Measurements from ENCODE around the gene CIB1.
A peak's percentile ranks its signal among the peaks of the same experiment; 100 is the strongest.

Gene CIB1

DNA sequence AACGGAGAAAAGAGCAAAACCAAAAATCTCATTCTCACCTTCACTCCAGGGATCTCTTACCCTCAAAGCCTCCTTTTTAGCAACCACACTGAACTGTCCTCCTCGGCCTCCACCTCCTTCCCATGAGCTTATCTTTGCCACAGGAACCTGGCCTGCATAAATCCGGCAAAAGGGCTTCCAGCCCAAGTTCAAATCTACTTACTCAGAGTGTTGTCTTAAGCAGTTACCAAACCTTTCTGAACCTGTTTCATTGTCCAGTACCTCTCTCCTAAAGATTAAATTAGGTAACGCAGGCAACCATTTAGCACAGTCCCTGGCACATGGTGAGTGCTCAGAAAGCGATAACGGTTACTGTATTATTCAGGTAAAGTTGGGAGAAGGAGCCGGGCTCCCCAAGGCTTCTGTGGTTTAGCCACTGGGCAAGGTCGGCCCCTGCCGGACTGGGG is 777 bp downstream of the CIB1 start:
- Histone ChIP-seq H2AK5ac (ENCODE audit: low read depth, low read length) (no peak overlapping the region), H3K4me2 (ENCODE audit: insufficient read depth, low read length, poor library complexity, severe bottlenecking) (peak overlapping the region; percentile 92), H4K8ac (ENCODE audit: low read depth, low read length) (no peak overlapping the region), H2BK15ac (ENCODE audit: low read length) (no peak overlapping the region), H3K9ac (ENCODE audit: low read depth, low read length, poor library complexity) (peak overlapping the region; percentile 83), H2AFZ (ENCODE audit: low read length) (peak overlapping the region; percentile 98), H3K23ac (ENCODE audit: low read depth, low read length, poor library complexity) (no peak overlapping the region), H3K27me3 (ENCODE audit: control insufficient read depth in 3 of 3, insufficient read depth in 3 of 3, low read depth in 1 of 3, low read length in 3 of 3) (no peaks in the 10 kb centered on the region), H3K27ac (replicated peaks; ENCODE audit: low read length) (no peak overlapping the region), H2BK5ac (ENCODE audit: low read length) (no peak overlapping the region), H3K4ac (ENCODE audit: low read length) (no peak overlapping the region), H3K36me3 (replicated peaks in 1 of 2; ENCODE audit: control insufficient read depth in 2 of 2, insufficient read depth in 2 of 2, low read length in 2 of 2) (peaks cover 24 to 43% of the 10 kb centered on the region in 2 donors), H4K91ac (ENCODE audit: low read depth, low read length, poor library complexity) (no peak overlapping the region), H3K79me1 (ENCODE audit: low read depth, low read length) (no peaks in the 10 kb centered on the region), H3K4me1 (ENCODE audit: control insufficient read depth in 2 of 2, insufficient read depth in 1 of 2, low read depth in 1 of 2, low read length in 2 of 2) (peaks cover 2 to 5% of the 10 kb centered on the region in 2 donors), H3K4me3 (ENCODE audit: low read length in 2 of 2) (peak overlapping the region; percentile 78 to 90), H3K14ac (ENCODE audit: low read length) (no peak overlapping the region), H3K9me3 (replicated peaks in 1 of 2; ENCODE audit: control insufficient read depth in 2 of 2, insufficient read depth in 1 of 2, low read depth in 1 of 2, low read length in 2 of 2) (no peaks in the 10 kb centered on the region), H2BK12ac (ENCODE audit: low read length) (no peak overlapping the region), H3K18ac (ENCODE audit: low read length) (no peak overlapping the region), H2BK120ac (ENCODE audit: low read depth, low read length) (no peak overlapping the region)
- no CpG with 5 or more reads among the region's 9 CpGs for WGBS, 2 donors (ENCODE audit: extremely low coverage in 2 of 2, insufficient read length in 2 of 2, insufficient replicate concordance in 1 of 2)
- DNase-seq (ENCODE audit: low spot score), result no peak

DNA sequence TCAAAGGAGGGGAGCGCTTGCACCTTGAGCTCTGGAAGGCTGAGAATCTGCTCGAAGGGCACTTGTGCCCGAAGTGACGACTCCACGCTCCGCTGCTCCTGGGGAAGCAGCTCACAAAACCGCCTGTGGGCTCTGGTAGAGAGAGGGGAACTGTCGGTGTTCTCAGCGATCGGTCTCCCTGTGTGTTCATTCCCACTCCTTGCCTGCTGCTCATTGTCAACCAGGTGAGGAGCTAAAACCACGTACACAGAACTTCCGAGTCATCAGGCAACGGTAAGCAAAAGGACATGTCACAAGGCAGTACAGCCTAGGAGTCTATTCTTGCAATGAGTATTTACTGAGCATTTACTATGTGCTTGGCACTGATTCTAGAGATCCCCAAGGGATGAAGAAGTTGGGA is 1.5 kb downstream of the CIB1 start:
- H2BK12ac ChIP-seq (ENCODE audit: low read length), result no peak overlapping the region
- H3K4me3 ChIP-seq (ENCODE audit: low read length in 2 of 2), result no peak overlapping the region

DNA sequence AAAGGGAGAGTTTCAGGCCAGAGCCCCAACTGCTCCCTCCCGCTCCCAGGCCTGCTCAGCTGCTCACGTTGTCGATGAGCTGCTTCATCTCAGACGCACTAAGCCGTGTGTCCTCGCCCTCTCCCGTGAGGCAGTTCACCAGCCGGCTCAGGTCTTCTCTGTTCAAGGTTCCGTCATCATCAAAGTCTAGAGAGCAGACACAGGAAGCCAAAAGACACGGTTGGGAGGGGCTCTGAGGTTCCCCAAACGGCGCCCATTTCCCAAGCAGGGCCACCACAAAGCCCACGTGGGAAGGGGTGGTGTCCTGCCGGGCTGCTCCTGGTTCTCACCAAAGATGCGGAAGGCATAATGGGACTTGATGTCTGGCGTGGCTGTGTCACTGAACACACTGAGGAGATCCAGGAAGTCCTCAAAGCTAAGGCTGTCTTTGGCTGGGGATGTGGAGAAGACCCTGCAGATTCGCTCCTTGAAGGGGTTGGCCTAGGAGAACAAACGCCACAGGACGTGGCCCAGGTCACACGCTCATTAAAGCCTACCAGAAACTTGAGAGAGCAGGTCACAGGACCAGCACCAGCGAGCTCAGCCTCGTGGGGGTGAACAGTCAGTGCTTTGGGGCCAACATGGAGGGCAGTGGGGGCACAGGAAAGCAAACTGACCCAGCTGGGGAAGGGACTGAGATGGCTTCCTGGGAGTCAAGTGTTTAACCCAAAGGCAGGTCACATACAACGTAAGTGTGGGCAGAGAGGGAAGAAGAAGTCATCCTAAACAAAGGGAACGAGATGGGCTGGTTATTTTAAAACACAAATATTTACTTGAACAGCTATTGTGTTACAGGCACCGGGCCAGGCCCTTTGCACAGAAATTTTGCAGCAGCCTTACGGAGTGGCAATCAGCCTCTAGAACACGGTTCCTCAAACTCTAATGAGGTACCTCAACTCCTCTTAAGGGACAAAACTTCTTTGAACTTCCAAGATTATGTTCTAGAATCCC is 2.4 kb downstream of the CIB1 start:
- no peak overlapping the region for H4K8ac ChIP-seq (ENCODE audit: low read depth, low read length)
- H3K14ac ChIP-seq (ENCODE audit: low read length), result no peak overlapping the region
- H3K4me1 ChIP-seq (ENCODE audit: control insufficient read depth in 2 of 2, insufficient read depth in 1 of 2, low read depth in 1 of 2, low read length in 2 of 2), result peaks cover 2 to 5% of the 10 kb centered on the region in 2 donors
- H3K4me2 ChIP-seq (ENCODE audit: insufficient read depth, low read length, poor library complexity, severe bottlenecking), result no peak overlapping the region
- no peak overlapping the region for H2AFZ ChIP-seq (ENCODE audit: low read length)
- H3K36me3 ChIP-seq (replicated peaks in 1 of 2; ENCODE audit: control insufficient read depth in 2 of 2, insufficient read depth in 2 of 2, low read length in 2 of 2), result peaks cover 32 to 51% of the 10 kb centered on the region in 2 donors
- no peak overlapping the region for H2BK12ac ChIP-seq (ENCODE audit: low read length)
- no CpG with 5 or more reads among the region's 27 CpGs for WGBS, 2 donors (ENCODE audit: extremely low coverage in 2 of 2, insufficient read length in 2 of 2, insufficient replicate concordance in 1 of 2)
- H2BK5ac ChIP-seq (ENCODE audit: low read length), result no peak overlapping the region
- H3K4ac ChIP-seq (ENCODE audit: low read length), result no peak overlapping the region
- H3K18ac ChIP-seq (ENCODE audit: low read length), result no peak overlapping the region
- no peak overlapping the region for H3K27ac ChIP-seq (replicated peaks; ENCODE audit: low read length)
- no peak for DNase-seq (ENCODE audit: low spot score)
- no peaks in the 10 kb centered on the region for H3K27me3 ChIP-seq (ENCODE audit: control insufficient read depth in 3 of 3, insufficient read depth in 3 of 3, low read depth in 1 of 3, low read length in 3 of 3)
- H2AK5ac ChIP-seq (ENCODE audit: low read depth, low read length), result no peak overlapping the region
- no peak overlapping the region for H2BK15ac ChIP-seq (ENCODE audit: low read length)
- H4K91ac ChIP-seq (ENCODE audit: low read depth, low read length, poor library complexity), result no peak overlapping the region
- H3K9ac ChIP-seq (ENCODE audit: low read depth, low read length, poor library complexity), result no peak overlapping the region
- H3K4me3 ChIP-seq (ENCODE audit: low read length in 2 of 2), result peak overlapping the region in 1 of 2 donors; percentile 11
- no peaks in the 10 kb centered on the region for H3K9me3 ChIP-seq (replicated peaks in 1 of 2; ENCODE audit: control insufficient read depth in 2 of 2, insufficient read depth in 1 of 2, low read depth in 1 of 2, low read length in 2 of 2)
- H3K23ac ChIP-seq (ENCODE audit: low read depth, low read length, poor library complexity), result no peak overlapping the region
- H3K79me1 ChIP-seq (ENCODE audit: low read depth, low read length), result peaks cover 2% of the 10 kb centered on the region
- no peak overlapping the region for H2BK120ac ChIP-seq (ENCODE audit: low read depth, low read length)

More for the DNA sequence above, 1.5 kb downstream of the CIB1 start:
- Histone ChIP-seq H3K9me3 (replicated peaks in 1 of 2; ENCODE audit: control insufficient read depth in 2 of 2, insufficient read depth in 1 of 2, low read depth in 1 of 2, low read length in 2 of 2) (no peaks in the 10 kb centered on the region), H2AFZ (ENCODE audit: low read length) (no peak overlapping the region), H3K14ac (ENCODE audit: low read length) (no peak overlapping the region), H3K4ac (ENCODE audit: low read length) (no peak overlapping the region), H3K4me1 (ENCODE audit: control insufficient read depth in 2 of 2, insufficient read depth in 1 of 2, low read depth in 1 of 2, low read length in 2 of 2) (peaks cover 2 to 5% of the 10 kb centered on the region in 2 donors), H2AK5ac (ENCODE audit: low read depth, low read length) (no peak overlapping the region), H2BK15ac (ENCODE audit: low read length) (no peak overlapping the region), H3K36me3 (replicated peaks in 1 of 2; ENCODE audit: control insufficient read depth in 2 of 2, insufficient read depth in 2 of 2, low read length in 2 of 2) (peaks cover 32 to 48% of the 10 kb centered on the region in 2 donors), H2BK120ac (ENCODE audit: low read depth, low read length) (no peak overlapping the region), H4K8ac (ENCODE audit: low read depth, low read length) (no peak overlapping the region), H3K27ac (replicated peaks; ENCODE audit: low read length) (no peak overlapping the region), H3K4me2 (ENCODE audit: insufficient read depth, low read length, poor library complexity, severe bottlenecking) (no peak overlapping the region), H3K27me3 (ENCODE audit: control insufficient read depth in 3 of 3, insufficient read depth in 3 of 3, low read depth in 1 of 3, low read length in 3 of 3) (no peaks in the 10 kb centered on the region), H3K9ac (ENCODE audit: low read depth, low read length, poor library complexity) (no peak overlapping the region), H3K23ac (ENCODE audit: low read depth, low read length, poor library complexity) (no peak overlapping the region), H4K91ac (ENCODE audit: low read depth, low read length, poor library complexity) (no peak overlapping the region), H2BK5ac (ENCODE audit: low read length) (no peak overlapping the region), H3K79me1 (ENCODE audit: low read depth, low read length) (peaks cover 2% of the 10 kb centered on the region), H3K18ac (ENCODE audit: low read length) (no peak overlapping the region)
- DNase-seq (ENCODE audit: low spot score), result no peak
- WGBS, 2 donors (ENCODE audit: extremely low coverage in 2 of 2, insufficient read length in 2 of 2, insufficient replicate concordance in 1 of 2), result no CpG with 5 or more reads among the region's 13 CpGs

DNA sequence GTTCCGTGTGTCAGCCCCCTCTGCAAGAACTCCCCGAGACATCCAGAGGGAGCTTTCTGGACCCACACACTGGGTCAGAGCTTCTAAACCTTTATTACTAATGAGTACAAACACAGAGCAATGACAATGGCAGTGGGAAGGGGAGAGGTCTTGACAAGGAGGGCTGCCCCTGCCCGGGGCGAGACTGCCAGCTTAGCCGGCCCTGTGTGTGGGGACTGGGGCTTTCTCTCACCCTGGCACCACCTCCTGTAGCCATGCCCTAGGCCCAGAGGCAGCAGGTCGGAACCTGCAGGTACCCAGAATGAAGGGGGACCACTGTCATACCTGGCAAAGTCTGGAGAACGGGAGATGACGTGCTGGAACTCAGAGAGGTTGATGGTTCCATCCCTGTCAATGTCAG is 3.1 kb downstream of the CIB1 start:
- H3K4ac ChIP-seq (ENCODE audit: low read length), result no peak overlapping the region
- H3K14ac ChIP-seq (ENCODE audit: low read length), result no peak overlapping the region
- H3K27ac ChIP-seq (replicated peaks; ENCODE audit: low read length), result no peak overlapping the region
- no peaks in the 10 kb centered on the region for H3K9me3 ChIP-seq (replicated peaks in 1 of 2; ENCODE audit: control insufficient read depth in 2 of 2, insufficient read depth in 1 of 2, low read depth in 1 of 2, low read length in 2 of 2)
- no peak overlapping the region for H2AFZ ChIP-seq (ENCODE audit: low read length)
- H2AK5ac ChIP-seq (ENCODE audit: low read depth, low read length), result no peak overlapping the region
- H3K18ac ChIP-seq (ENCODE audit: low read length), result no peak overlapping the region
- no peak overlapping the region for H3K4me2 ChIP-seq (ENCODE audit: insufficient read depth, low read length, poor library complexity, severe bottlenecking)
- H3K4me1 ChIP-seq (ENCODE audit: control insufficient read depth in 2 of 2, insufficient read depth in 1 of 2, low read depth in 1 of 2, low read length in 2 of 2), result peaks cover 2 to 5% of the 10 kb centered on the region in 2 donors
- H3K23ac ChIP-seq (ENCODE audit: low read depth, low read length, poor library complexity), result no peak overlapping the region
- no CpG with 5 or more reads among the region's 8 CpGs for WGBS, 2 donors (ENCODE audit: extremely low coverage in 2 of 2, insufficient read length in 2 of 2, insufficient replicate concordance in 1 of 2)
- DNase-seq (ENCODE audit: low spot score), result no peak
- H2BK120ac ChIP-seq (ENCODE audit: low read depth, low read length), result no peak overlapping the region
- H3K79me1 ChIP-seq (ENCODE audit: low read depth, low read length), result peaks cover 2% of the 10 kb centered on the region
- no peak overlapping the region for H2BK15ac ChIP-seq (ENCODE audit: low read length)
- H4K8ac ChIP-seq (ENCODE audit: low read depth, low read length), result no peak overlapping the region
- H3K36me3 ChIP-seq (replicated peaks in 1 of 2; ENCODE audit: control insufficient read depth in 2 of 2, insufficient read depth in 2 of 2, low read length in 2 of 2), result peaks cover 33 to 54% of the 10 kb centered on the region in 2 donors
- H3K27me3 ChIP-seq (ENCODE audit: control insufficient read depth in 3 of 3, insufficient read depth in 3 of 3, low read depth in 1 of 3, low read length in 3 of 3), result no peaks in the 10 kb centered on the region
- H2BK5ac ChIP-seq (ENCODE audit: low read length), result no peak overlapping the region
- H3K4me3 ChIP-seq (ENCODE audit: low read length in 2 of 2), result no peak overlapping the region
- no peak overlapping the region for H2BK12ac ChIP-seq (ENCODE audit: low read length)
- H4K91ac ChIP-seq (ENCODE audit: low read depth, low read length, poor library complexity), result no peak overlapping the region
- H3K9ac ChIP-seq (ENCODE audit: low read depth, low read length, poor library complexity), result no peak overlapping the region
